Fibroblast of villous mesenchyme (primary cell): ENCODE data around the gene TMTC1. TPM values are rescaled to one million over a fixed set of nuclear protein-coding genes. Genes with fewer than 3 reads are reported as not detected.

Source experiments
- DNase-seq: peaks from one replicate; pipeline ENCODE4 v3.0.0-alpha.2; 2010; ENCODE audit warnings: low read depth
- H3K4me3 ChIP-seq: 2 replicates; pipeline ENCODE4 v1.5.1; 2011; ENCODE audit warnings: low read depth, mild to moderate bottlenecking, low read length
- CTCF ChIP-seq: IDR thresholded peaks from 2 replicates; pipeline ENCODE4 v1.5.1; 2012; ENCODE audit warnings: low read depth, mild to moderate bottlenecking, low read length; ENCODE audit not compliant: insufficient read depth
- total RNA-seq: library from RNA; depleted of rRNA; stranded (reverse); fragments of >200 nt; gene quantifications from 2 replicates; pipeline ENCODE4 v1.2.3, GENCODE V29; 2012

The TMTC1 gene
- total RNA-seq, 1 donor, result 33.2 TPM

GRCh38 chr12:29531471-29531870, 252.3 kb downstream of the TMTC1 start:
- no peak for DNase-seq
- no peak overlapping the region for H3K4me3 ChIP-seq
- TF ChIP-seq CTCF, result no peak

- TF ChIP-seq CTCF, result no peak
- no peak overlapping the region for H3K4me3 ChIP-seq
- no peak for DNase-seq
Measured at GRCh38 chr12:29530436-29530835, 253.3 kb downstream of the TMTC1 start.

GRCh38 chr12:29528161-29528560, 255.6 kb downstream of the TMTC1 start:
- DNase-seq, result no peak
- no peak overlapping the region for H3K4me3 ChIP-seq
- TF ChIP-seq CTCF, result no peak

GRCh38 chr12:29521951-29522350, 261.8 kb downstream of the TMTC1 start:
- TF ChIP-seq CTCF, result no peak
- no peak overlapping the region for H3K4me3 ChIP-seq
- DNase-seq, result no peak

GRCh38 chr12:29519585-29520182, 264.1 kb downstream of the TMTC1 start:
- peak; percentile 75 for DNase-seq
- no peak overlapping the region for H3K4me3 ChIP-seq
- TF ChIP-seq CTCF, result peak; percentile 57

- DNase-seq, result no peak
- H3K4me3 ChIP-seq, result no peak overlapping the region
- TF ChIP-seq CTCF, result no peak
Measured at GRCh38 chr12:29518407-29518806, 265.3 kb downstream of the TMTC1 start.

- TF ChIP-seq CTCF, result no peak
- H3K4me3 ChIP-seq, result no peak overlapping the region
Measured at GRCh38 chr12:29517264-29517663, 266.5 kb downstream of the TMTC1 start.

More at GRCh38 chr12:29517264-29517663, 266.5 kb downstream of the TMTC1 start:
- no peak for DNase-seq
